ENCODE results near the gene DIO3.

Gene DIO3

GRCh38 chr14:101600336-101600890 lies 39.1 kb downstream of the DIO3 start:
- TF ChIP-seq SIN3A (IDR thresholded peaks at IDR 0.05; ENCODE audit: borderline replicate concordance, insufficient read depth, low read length) = no peak
- no peak for TF ChIP-seq REST (IDR thresholded peaks at IDR 0.05; ENCODE audit: insufficient read depth in 1 of 2, low read depth in 2 of 2, low read length in 2 of 2)
- no peak for TF ChIP-seq TAF1 (IDR thresholded peaks at IDR 0.05; ENCODE audit: borderline replicate concordance, insufficient read depth, low read length)
- no peak for TF ChIP-seq FOXP2 (optimal IDR thresholded peaks at IDR 0.05; ENCODE audit: borderline replicate concordance, extremely low read depth, extremely low read length, insufficient read depth)
- no peak for TF ChIP-seq POLR2AphosphoS5 (IDR thresholded peaks at IDR 0.05; ENCODE audit: low read depth, low read length)

GRCh38 chr14:101600891-101601605 lies 39.8 kb downstream of the DIO3 start:
- no peak for TF ChIP-seq FOXP2 (optimal IDR thresholded peaks at IDR 0.05; ENCODE audit: borderline replicate concordance, extremely low read depth, extremely low read length, insufficient read depth)
- TF ChIP-seq REST (IDR thresholded peaks at IDR 0.05; ENCODE audit: insufficient read depth in 1 of 2, low read depth in 2 of 2, low read length in 2 of 2) = no peak
- no peak for TF ChIP-seq POLR2AphosphoS5 (IDR thresholded peaks at IDR 0.05; ENCODE audit: low read depth, low read length)
- no peak for TF ChIP-seq TAF1 (IDR thresholded peaks at IDR 0.05; ENCODE audit: borderline replicate concordance, insufficient read depth, low read length)
- no peak for TF ChIP-seq SIN3A (IDR thresholded peaks at IDR 0.05; ENCODE audit: borderline replicate concordance, insufficient read depth, low read length)

DNA sequence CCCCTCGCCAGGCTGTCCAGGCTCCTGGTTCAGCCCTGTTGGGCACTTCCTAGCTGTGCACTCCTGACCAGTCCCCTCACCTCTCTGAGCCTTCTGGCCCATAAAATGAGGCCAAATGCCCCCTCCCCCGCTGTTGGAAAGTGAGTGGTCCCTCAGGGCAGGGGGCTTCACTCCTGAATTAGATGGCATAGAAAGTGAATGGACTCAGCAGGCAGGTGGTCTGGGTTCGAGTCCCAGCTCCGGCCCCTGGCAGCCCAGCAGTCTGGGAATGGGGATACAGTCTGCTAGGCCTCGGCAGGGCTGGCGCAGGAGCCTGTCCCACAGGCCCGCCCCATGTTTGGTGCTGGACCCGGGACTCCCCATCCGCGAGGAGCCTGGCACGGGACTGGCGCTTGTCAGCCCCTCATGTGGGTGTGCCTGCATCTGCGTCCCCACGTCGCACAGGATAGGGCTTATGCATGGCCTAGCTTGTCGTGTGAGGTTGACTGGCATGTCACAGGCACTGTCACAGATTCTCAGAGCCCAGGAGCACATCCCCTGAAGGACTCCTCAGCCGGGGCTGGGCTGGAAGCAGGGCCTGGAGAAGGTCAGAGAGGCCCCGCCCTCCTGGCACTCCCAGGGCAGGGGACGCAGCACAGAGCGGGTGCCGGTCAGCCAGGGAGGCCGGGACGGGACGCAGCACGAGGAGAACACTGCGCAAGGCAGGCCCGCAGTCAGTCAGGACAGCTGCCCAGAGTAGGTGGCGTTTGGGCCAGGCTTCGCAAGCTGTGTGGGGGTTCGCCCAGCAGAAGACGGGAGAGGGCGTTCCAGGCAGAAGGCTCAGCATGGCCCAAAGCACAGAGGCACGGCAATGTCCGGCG lies 40.5 kb downstream of the DIO3 start:
- TF ChIP-seq REST (IDR thresholded peaks at IDR 0.05; ENCODE audit: insufficient read depth in 1 of 2, low read depth in 2 of 2, low read length in 2 of 2) (no peak), FOXP2 (optimal IDR thresholded peaks at IDR 0.05; ENCODE audit: borderline replicate concordance, extremely low read depth, extremely low read length, insufficient read depth) (no peak)

GRCh38 chr14:101602466-101602840 lies 41.2 kb downstream of the DIO3 start:
- TF ChIP-seq SIN3A (IDR thresholded peaks at IDR 0.05; ENCODE audit: borderline replicate concordance, insufficient read depth, low read length) = no peak
- no peak for TF ChIP-seq REST (IDR thresholded peaks at IDR 0.05; ENCODE audit: insufficient read depth in 1 of 2, low read depth in 2 of 2, low read length in 2 of 2)
- no peak for TF ChIP-seq FOXP2 (optimal IDR thresholded peaks at IDR 0.05; ENCODE audit: borderline replicate concordance, extremely low read depth, extremely low read length, insufficient read depth)
- no peak for TF ChIP-seq TAF1 (IDR thresholded peaks at IDR 0.05; ENCODE audit: borderline replicate concordance, insufficient read depth, low read length)
- no peak for TF ChIP-seq POLR2AphosphoS5 (IDR thresholded peaks at IDR 0.05; ENCODE audit: low read depth, low read length)

All from PFSK-1 (cell line).